Measurements from ENCODE around the gene EIF1. TPM values are rescaled to one million over a fixed set of nuclear protein-coding genes. Genes with fewer than 3 reads are reported as not detected.

Gene EIF1
- total RNA-seq, 1 donor from 2014 or later = 86.7 TPM

DNA sequence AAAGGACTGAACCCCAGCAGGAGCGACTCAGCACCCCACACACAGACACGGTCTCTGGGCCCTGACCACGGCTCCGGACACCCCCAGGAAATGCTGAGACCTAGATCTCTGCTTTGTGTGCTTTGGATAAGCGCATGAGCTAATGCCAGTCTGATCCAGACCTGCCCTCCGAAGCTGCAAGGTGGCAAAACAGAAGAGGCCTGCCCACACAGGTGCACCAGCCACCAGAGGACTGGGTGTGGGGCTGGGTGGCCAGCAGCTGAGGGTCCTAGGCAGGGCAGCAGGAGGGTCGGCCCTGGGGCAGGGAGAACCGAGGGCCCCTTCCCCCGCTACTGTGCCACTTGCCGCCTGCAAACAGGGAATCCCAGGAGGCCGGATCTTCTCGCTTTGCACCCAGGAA, 30.7 kb upstream of the EIF1 start:
- TF ChIP-seq, protein P1, sequence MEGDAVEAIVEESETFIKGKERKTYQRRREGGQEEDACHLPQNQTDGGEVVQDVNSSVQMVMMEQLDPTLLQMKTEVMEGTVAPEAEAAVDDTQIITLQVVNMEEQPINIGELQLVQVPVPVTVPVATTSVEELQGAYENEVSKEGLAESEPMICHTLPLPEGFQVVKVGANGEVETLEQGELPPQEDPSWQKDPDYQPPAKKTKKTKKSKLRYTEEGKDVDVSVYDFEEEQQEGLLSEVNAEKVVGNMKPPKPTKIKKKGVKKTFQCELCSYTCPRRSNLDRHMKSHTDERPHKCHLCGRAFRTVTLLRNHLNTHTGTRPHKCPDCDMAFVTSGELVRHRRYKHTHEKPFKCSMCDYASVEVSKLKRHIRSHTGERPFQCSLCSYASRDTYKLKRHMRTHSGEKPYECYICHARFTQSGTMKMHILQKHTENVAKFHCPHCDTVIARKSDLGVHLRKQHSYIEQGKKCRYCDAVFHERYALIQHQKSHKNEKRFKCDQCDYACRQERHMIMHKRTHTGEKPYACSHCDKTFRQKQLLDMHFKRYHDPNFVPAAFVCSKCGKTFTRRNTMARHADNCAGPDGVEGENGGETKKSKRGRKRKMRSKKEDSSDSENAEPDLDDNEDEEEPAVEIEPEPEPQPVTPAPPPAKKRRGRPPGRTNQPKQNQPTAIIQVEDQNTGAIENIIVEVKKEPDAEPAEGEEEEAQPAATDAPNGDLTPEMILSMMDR (conservative IDR thresholded peaks at IDR 0.05; ENCODE audit: low read depth, low read length) = no peak
- no peak for DNase-seq (ENCODE audit: low read depth)
- H3K4me3 ChIP-seq (ENCODE audit: low read depth, low read length) = no peak overlapping the region

DNA sequence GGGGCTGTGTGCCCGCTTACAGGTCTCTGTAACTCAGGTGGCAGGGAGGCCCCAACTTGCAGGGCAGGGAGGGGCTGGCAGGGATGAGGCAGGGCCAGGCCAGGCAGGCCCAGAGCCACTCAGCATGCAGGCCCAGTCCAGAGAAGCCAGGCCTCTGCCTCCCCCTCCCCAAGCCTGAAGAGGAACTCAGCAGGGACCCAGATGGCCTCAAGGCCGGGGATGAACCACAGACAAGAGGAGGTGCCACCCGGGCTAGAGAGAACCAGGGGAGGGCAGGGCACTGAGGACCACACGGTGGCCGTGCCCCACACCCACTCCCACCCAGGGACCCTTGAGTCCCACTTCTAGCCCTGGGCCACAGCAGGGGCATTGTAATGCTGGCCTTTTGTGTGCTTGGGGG, 29.8 kb upstream of the EIF1 start:
- TF ChIP-seq, protein P1 (conservative IDR thresholded peaks at IDR 0.05; ENCODE audit: low read depth, low read length) = no peak
- DNase-seq (ENCODE audit: low read depth) = no peak
- no peak overlapping the region for H3K4me3 ChIP-seq (ENCODE audit: low read depth, low read length)

DNA sequence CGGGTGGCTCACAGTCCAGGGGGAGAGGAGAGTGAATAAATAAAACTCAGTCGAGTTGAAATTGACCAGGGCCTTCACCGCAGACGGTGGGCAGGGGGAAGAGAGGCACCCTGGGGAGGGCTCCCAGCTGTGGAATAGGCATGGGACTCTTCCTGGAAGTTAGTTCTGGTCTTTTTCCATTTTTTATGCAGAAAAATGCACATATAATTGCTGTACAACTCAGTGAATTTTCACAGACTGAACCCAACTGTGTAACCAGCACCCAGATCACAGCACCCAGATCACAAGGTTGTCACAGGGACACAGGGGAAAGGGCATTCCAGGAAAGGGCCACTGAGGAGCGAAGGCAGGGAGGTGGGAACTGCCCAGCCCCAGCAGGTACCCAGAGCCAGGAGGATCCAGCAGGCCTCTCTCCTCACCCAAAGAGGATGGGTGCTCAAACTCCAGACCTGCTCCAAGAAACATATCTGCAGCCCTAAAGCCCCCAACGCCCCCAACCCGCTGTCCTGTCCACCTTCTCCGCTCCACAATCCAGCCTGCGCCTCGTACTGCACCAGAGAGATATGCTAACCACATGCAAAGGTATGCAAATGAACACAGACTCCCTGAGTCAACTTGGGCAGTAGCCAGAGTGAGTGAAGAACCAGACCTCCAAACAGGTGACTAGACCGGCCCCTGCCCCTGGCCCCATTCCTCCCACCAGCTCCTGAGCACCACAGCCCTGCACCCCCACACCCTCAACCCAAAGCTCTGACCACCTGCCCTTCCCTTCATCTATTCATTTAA, 29.1 kb upstream of the EIF1 start:
- TF ChIP-seq, protein P1 (conservative IDR thresholded peaks at IDR 0.05; ENCODE audit: low read depth, low read length) = no peak
- no peak for DNase-seq (ENCODE audit: low read depth)
- H3K4me3 ChIP-seq (ENCODE audit: low read depth, low read length) = no peak overlapping the region

DNA sequence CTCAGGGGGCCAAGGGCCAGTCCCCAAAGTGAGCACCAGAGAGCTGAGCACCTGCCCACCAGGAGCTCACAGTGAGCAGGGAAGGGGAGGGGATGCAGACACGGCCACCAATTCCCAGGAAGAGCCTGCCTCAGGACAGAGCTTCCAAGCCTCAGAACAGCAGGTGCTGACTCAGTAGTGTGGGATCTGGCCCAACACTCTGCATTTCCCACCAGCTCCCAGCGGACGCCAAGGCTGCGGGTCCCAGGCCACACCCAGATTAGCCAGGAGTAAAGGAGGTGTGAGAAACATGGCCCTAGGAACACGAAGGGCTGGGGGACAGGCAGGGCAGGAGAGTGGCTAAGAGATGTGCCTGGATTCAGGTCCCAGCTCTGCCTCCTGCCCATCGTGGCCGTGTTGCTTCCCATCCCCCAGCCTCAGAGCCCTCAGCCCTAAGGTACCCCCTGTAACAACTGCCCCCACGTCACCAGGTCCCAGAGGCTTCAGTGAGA, 28.4 kb upstream of the EIF1 start:
- no peak for DNase-seq (ENCODE audit: low read depth)
- TF ChIP-seq, protein P1 (conservative IDR thresholded peaks at IDR 0.05; ENCODE audit: low read depth, low read length) = no peak
- no peak overlapping the region for H3K4me3 ChIP-seq (ENCODE audit: low read depth, low read length)

DNA sequence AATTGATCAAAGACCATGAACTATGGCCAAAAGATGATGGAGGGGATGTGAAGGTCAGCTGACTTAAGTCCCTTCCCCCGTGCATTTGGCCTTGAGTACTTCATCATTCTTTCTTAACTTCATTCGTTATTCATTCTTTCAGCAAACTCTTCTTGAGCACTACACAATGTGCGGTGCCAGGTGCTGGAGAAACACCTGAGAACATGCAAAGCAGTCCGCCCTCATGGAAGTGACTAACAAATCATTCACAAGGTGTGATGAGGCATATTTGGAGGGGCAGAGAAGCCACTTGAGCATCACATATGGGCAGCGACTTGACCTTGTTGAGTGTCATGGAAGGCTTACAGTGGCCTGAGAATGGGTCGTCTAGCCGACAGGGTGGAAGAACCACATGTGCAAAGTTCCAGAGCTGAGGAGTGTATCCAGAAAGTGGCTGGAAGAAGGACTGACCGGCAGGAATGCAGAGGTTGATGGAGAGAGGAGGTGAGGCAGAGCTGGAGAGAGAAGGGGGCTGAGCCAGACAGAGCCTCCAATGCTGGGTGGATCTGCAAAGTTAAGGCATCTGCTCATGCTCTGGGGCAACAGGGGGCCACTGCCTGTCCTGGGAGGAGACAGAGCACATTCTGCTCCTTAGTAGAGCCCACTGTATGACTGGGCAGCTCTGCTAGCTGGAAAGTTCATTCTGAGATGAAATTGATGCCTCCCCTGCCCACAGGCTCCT, 25.1 kb upstream of the EIF1 start:
- TF ChIP-seq, protein P1 (conservative IDR thresholded peaks at IDR 0.05; ENCODE audit: low read depth, low read length) = no peak
- H3K4me3 ChIP-seq (ENCODE audit: low read depth, low read length) = no peak overlapping the region
- no peak for DNase-seq (ENCODE audit: low read depth)

DNA sequence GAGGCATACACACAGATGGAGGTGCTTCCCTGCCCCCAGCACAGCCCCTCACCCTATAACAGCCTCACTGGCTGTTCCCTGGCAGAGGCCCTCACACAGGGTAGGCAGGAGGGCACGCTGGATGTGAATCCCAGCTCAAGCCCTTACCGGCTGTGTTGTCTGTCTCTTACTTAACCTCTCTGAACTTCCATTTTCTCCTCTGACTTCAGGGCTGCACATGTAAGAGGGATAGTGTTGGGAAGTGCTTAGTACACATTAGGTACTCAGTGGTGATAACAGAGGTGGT, 24.6 kb upstream of the EIF1 start:
- no peak overlapping the region for H3K4me3 ChIP-seq (ENCODE audit: low read depth, low read length)
- no peak for DNase-seq (ENCODE audit: low read depth)
- TF ChIP-seq, protein P1 (conservative IDR thresholded peaks at IDR 0.05; ENCODE audit: low read depth, low read length) = no peak
